H9 (cell line): ENCODE results near the gene ZBP1. TPM values are rescaled to one million over a fixed set of nuclear protein-coding genes. Genes with fewer than 3 reads are reported as not detected.

Source experiments
- DNase-seq: peaks from one replicate; pipeline ENCODE4 v3.0.0-alpha.2; 2017
- H2AFZ ChIP-seq: one replicate; pipeline ENCODE4 v1.6.1; 2013; ENCODE audit warnings: mild to moderate bottlenecking, low read length, control low read depth, moderate library complexity
- H2AK5ac ChIP-seq: 2 replicates; pipeline ENCODE4 v1.6.1; 2013; ENCODE audit warnings: low read length, control low read depth, mixed read lengths; ENCODE audit not compliant: insufficient read length
- H2BK120ac ChIP-seq: one replicate; pipeline ENCODE4 v1.6.1; 2013; ENCODE audit warnings: low read depth, mild to moderate bottlenecking, low read length, control low read depth, inconsistent platforms; ENCODE audit not compliant: poor library complexity, severe bottlenecking
- H2BK12ac ChIP-seq: 2 replicates; pipeline ENCODE4 v1.6.1; 2013; ENCODE audit warnings: low read length, control low read depth, mixed read lengths, low read depth; ENCODE audit not compliant: insufficient read length
- H2BK15ac ChIP-seq: 2 replicates; pipeline ENCODE4 v1.6.1; 2013; ENCODE audit warnings: low read depth, low read length, control low read depth
- H2BK20ac ChIP-seq: one replicate; pipeline ENCODE4 v1.6.1; 2013; ENCODE audit warnings: low read depth, mild to moderate bottlenecking, low read length, control low read depth, inconsistent platforms; ENCODE audit not compliant: poor library complexity, severe bottlenecking
- H2BK5ac ChIP-seq: 2 replicates; pipeline ENCODE4 v1.6.1; 2013; ENCODE audit warnings: low read length, control low read depth, mixed read lengths; ENCODE audit not compliant: insufficient read length
- H3K14ac ChIP-seq: 2 replicates; pipeline ENCODE4 v1.6.1; 2013; ENCODE audit warnings: low read length, control low read depth; ENCODE audit not compliant: insufficient read depth
- H3K18ac ChIP-seq: 2 replicates; pipeline ENCODE4 v1.6.1; 2013; ENCODE audit warnings: low read depth, mild to moderate bottlenecking, mixed read lengths, low read length, control low read depth; ENCODE audit not compliant: insufficient read length
- H3K23ac ChIP-seq: 2 replicates; pipeline ENCODE4 v1.6.1; 2013; ENCODE audit warnings: low read length, control low read depth, mixed read lengths, low read depth; ENCODE audit not compliant: insufficient read length
- H3K23me2 ChIP-seq: 2 replicates; pipeline ENCODE4 v1.6.1; 2013; ENCODE audit warnings: low read depth, mild to moderate bottlenecking, mixed read lengths, low read length, control low read depth; ENCODE audit not compliant: insufficient read length, poor library complexity, severe bottlenecking
- H3K27ac ChIP-seq: 2 replicates; pipeline ENCODE4 v1.5.1; 2013; ENCODE audit warnings: low read length, control low read depth, mixed read lengths, low read depth; ENCODE audit not compliant: insufficient read length
- H3K27me3 ChIP-seq: 2 replicates; pipeline ENCODE4 v1.6.1; 2013; ENCODE audit warnings: low read length, control low read depth, inconsistent platforms; ENCODE audit not compliant: insufficient read depth
- H3K4ac ChIP-seq: 2 replicates; pipeline ENCODE4 v1.6.1; 2013; ENCODE audit warnings: low read depth, mild to moderate bottlenecking, control low read depth, inconsistent platforms, low read length, moderate library complexity
- H3K4me1 ChIP-seq: 2 replicates; pipeline ENCODE4 v1.6.1; 2013; ENCODE audit warnings: low read length, control low read depth, inconsistent platforms; ENCODE audit not compliant: insufficient read depth
- H3K4me2 ChIP-seq: 2 replicates; pipeline ENCODE4 v1.6.1; 2013; ENCODE audit warnings: low read length, control low read depth, mixed read lengths; ENCODE audit not compliant: insufficient read length, insufficient read depth
- H3K56ac ChIP-seq: 2 replicates; pipeline ENCODE4 v1.6.1; 2013; ENCODE audit warnings: low read depth, mild to moderate bottlenecking, mixed read lengths, low read length, control low read depth; ENCODE audit not compliant: insufficient read length
- H3K79me1 ChIP-seq: 2 replicates; pipeline ENCODE4 v1.6.1; 2013; ENCODE audit warnings: low read depth, mild to moderate bottlenecking, moderate library complexity, low read length, control low read depth, inconsistent platforms; ENCODE audit not compliant: insufficient read depth, poor library complexity, severe bottlenecking
- H3K79me2 ChIP-seq: 2 replicates; pipeline ENCODE4 v1.6.1; 2013; ENCODE audit warnings: low read length, control low read depth, inconsistent platforms; ENCODE audit not compliant: insufficient read depth
- H3K9ac ChIP-seq: 2 replicates; pipeline ENCODE4 v1.6.1; 2013; ENCODE audit warnings: low read length, control low read depth, mixed read lengths; ENCODE audit not compliant: insufficient read length; ENCODE audit errors: extremely low read depth
- H3K9me3 ChIP-seq: one replicate; pipeline ENCODE4 v1.6.1; 2013; ENCODE audit warnings: low read depth, low read length, inconsistent platforms; ENCODE audit not compliant: control insufficient read depth
- H3T11ph ChIP-seq: one replicate; pipeline ENCODE4 v1.6.1; 2013; ENCODE audit warnings: mild to moderate bottlenecking, low read length, control low read depth, inconsistent platforms
- H4K20me1 ChIP-seq: one replicate; pipeline ENCODE4 v1.6.1; 2013; ENCODE audit not compliant: control insufficient read depth, insufficient read length, insufficient read depth
- H4K5ac ChIP-seq: 2 replicates; pipeline ENCODE4 v1.6.1; 2013; ENCODE audit warnings: low read depth, mild to moderate bottlenecking, mixed read lengths, low read length, control low read depth; ENCODE audit not compliant: insufficient read length
- H4K8ac ChIP-seq: replicated peaks from 2 replicates; pipeline ENCODE4 v1.6.1; 2013; ENCODE audit warnings: low read length, control low read depth, mixed read lengths, low read depth; ENCODE audit not compliant: insufficient read length
- H4K91ac ChIP-seq: 2 replicates; pipeline ENCODE4 v1.6.1; 2013; ENCODE audit warnings: low read depth, mild to moderate bottlenecking, moderate library complexity, mixed read lengths, low read length, control low read depth; ENCODE audit not compliant: insufficient read length
- H3K27ac Mint-ChIP-seq, 3 experiments: 2 replicates in 2 of 3; 3 replicates in 1 of 3; pipeline ENCODE4 v1.8.0; 2020 to 2021; ENCODE audit warnings: mixed read lengths in 3 of 3, mild to moderate bottlenecking in 1 of 3, moderate library complexity in 1 of 3
- H3K27me3 Mint-ChIP-seq: 2 replicates; pipeline ENCODE4 v1.8.0; 2021; ENCODE audit warnings: low read depth, mild to moderate bottlenecking, moderate library complexity, mixed read lengths
- H3K36me3 Mint-ChIP-seq, 3 experiments: 2 replicates in 2 of 3; 3 replicates in 1 of 3; pipeline ENCODE4 v1.8.0; 2020 to 2021; ENCODE audit warnings: low read depth in 3 of 3, mixed read lengths in 3 of 3; ENCODE audit not compliant: insufficient read depth in 1 of 3
- H3K4me1 Mint-ChIP-seq, 2 experiments: 2 replicates each; pipeline ENCODE4 v1.8.0; 2020; ENCODE audit warnings: mixed read lengths in 2 of 2
- H3K4me3 Mint-ChIP-seq, 2 experiments: 2 replicates in 1 of 2; 3 replicates in 1 of 2; pipeline ENCODE4 v1.8.0; 2020 to 2021; ENCODE audit warnings: mild to moderate bottlenecking in 2 of 2, mixed read lengths in 2 of 2, moderate library complexity in 1 of 2
- H3K9me3 Mint-ChIP-seq, 2 experiments: 2 replicates in 1 of 2; 3 replicates in 1 of 2; pipeline ENCODE4 v1.8.0; 2020; ENCODE audit warnings: mild to moderate bottlenecking in 2 of 2, mixed read lengths in 2 of 2, moderate library complexity in 1 of 2
- WGBS: extraction: QIAGEN DNeasy Blood & Tissue Kit; methylation state at CpG from one replicate; pipeline ENCODE4 v1.1.7; 2013; ENCODE audit warnings: missing lambda C conversion rate, low lambda C conversion rate, mixed read lengths; ENCODE audit not compliant: insufficient read length; ENCODE audit errors: extremely low coverage; 5-methylcytosine and 5-hydroxymethylcytosine counted together
- total RNA-seq: library from RNA; stranded (reverse); gene quantifications from 2 replicates; pipeline ENCODE4 v1.2.1, GENCODE V29; 2021
- TF ChIP-seq, protein P1 (sequence below): fragments of 200-600 bp; sonication (generic); conservative IDR thresholded peaks from 3 replicates; pipeline ENCODE4 v1.8.0; 2021; ENCODE audit warnings: antibody characterized with exemption, mild to moderate bottlenecking

ZBP1 gene
- total RNA-seq, 1 experiment from 2014 or later, result not detected

DNA sequence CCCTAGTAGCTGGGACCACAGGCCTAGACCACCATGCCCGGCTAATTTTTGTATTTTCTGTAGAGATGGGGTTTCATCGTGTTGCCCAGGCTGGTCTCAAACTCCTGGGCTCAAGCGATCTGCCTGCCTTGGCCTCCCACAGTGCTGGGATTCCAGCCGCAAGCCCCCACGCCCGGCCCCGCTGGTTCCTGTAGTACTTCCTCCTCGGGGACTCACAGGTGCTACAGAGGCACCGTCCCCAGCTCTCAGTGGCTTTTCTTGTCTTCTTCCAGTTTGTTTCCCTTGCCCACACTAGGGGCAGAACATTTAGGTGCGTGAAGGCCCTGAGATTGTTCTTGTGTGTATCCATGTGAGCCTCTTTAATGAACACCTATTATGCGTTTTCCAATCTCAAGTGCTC is 773 bp upstream of the ZBP1 start:
- H2BK5ac ChIP-seq, result no peak overlapping the region
- H2BK120ac ChIP-seq, result no peak overlapping the region
- H3K27ac ChIP-seq, result no peak overlapping the region
- no peak overlapping the region for H3K23ac ChIP-seq
- H2BK20ac ChIP-seq, result no peak overlapping the region
- no peak overlapping the region for H3K14ac ChIP-seq
- no peaks in the 10 kb centered on the region for H3K9me3 ChIP-seq
- TF ChIP-seq, protein P1, sequence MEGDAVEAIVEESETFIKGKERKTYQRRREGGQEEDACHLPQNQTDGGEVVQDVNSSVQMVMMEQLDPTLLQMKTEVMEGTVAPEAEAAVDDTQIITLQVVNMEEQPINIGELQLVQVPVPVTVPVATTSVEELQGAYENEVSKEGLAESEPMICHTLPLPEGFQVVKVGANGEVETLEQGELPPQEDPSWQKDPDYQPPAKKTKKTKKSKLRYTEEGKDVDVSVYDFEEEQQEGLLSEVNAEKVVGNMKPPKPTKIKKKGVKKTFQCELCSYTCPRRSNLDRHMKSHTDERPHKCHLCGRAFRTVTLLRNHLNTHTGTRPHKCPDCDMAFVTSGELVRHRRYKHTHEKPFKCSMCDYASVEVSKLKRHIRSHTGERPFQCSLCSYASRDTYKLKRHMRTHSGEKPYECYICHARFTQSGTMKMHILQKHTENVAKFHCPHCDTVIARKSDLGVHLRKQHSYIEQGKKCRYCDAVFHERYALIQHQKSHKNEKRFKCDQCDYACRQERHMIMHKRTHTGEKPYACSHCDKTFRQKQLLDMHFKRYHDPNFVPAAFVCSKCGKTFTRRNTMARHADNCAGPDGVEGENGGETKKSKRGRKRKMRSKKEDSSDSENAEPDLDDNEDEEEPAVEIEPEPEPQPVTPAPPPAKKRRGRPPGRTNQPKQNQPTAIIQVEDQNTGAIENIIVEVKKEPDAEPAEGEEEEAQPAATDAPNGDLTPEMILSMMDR, result no peak
- no peak overlapping the region for H4K91ac ChIP-seq
- H2AFZ ChIP-seq, result no peak overlapping the region
- no peak overlapping the region for H3K4me2 ChIP-seq
- H3K27me3 ChIP-seq, result no peaks in the 10 kb centered on the region
- no peak overlapping the region for H2AK5ac ChIP-seq
- no peak overlapping the region for H3K56ac ChIP-seq
- H3K4me1 ChIP-seq, result no peaks in the 10 kb centered on the region
- no peaks in the 10 kb centered on the region for H3K23me2 ChIP-seq
- peaks cover 11% of the 10 kb centered on the region for H3K27me3 Mint-ChIP-seq
- H3K4me3 Mint-ChIP-seq, result no peak overlapping the region
- no peak overlapping the region for H3K4ac ChIP-seq
- H3K27ac Mint-ChIP-seq, result no peak overlapping the region; a peak in 1 of 7 replicates
- peaks cover 3% of the 10 kb centered on the region for H4K20me1 ChIP-seq
- no peak overlapping the region for H3K18ac ChIP-seq
- no peak overlapping the region for H4K5ac ChIP-seq
- H3K4me1 Mint-ChIP-seq, result peaks cover 0 to 5% of the 10 kb centered on the region in 2 experiments; a peak in 1 of 4 replicates
- H3T11ph ChIP-seq, result no peak overlapping the region
- WGBS, result no CpG with 5 or more reads among the region's 11 CpGs
- H2BK12ac ChIP-seq, result no peak overlapping the region
- H3K36me3 Mint-ChIP-seq, result peaks cover 0 to 2% (median 0%) of the 10 kb centered on the region in 3 experiments; a peak in 1 of 7 replicates
- peaks cover 5 to 9% of the 10 kb centered on the region in 2 experiments; a peak in 3 of 5 replicates for H3K9me3 Mint-ChIP-seq
- no peak overlapping the region for H3K9ac ChIP-seq
- H3K79me1 ChIP-seq, result no peaks in the 10 kb centered on the region
- DNase-seq, result no peak
- no peak overlapping the region for H4K8ac ChIP-seq
- no peaks in the 10 kb centered on the region for H3K79me2 ChIP-seq
- H2BK15ac ChIP-seq, result no peak overlapping the region
